H54 (cell line): ENCODE results near the gene SPCS2.

Source experiments
- DNase-seq: peaks from one replicate; pipeline ENCODE4 v3.0.0; 2011; ENCODE audit warnings: low spot score, mixed read lengths; ENCODE audit not compliant: insufficient read length
- FAIRE-seq: peaks from 3 replicates; lab custom pipeline; 2011; peaks lifted over from hg19 to GRCh38; lab: Jason Lieb, UNC
- POLR2A ChIP-seq: IDR thresholded peaks from 2 replicates; pipeline ENCODE4 v1.6.1; 2011; ENCODE audit warnings: low read depth, mild to moderate bottlenecking, low read length

Gene SPCS2

GRCh38 chr11:74935285-74935684 is 13.8 kb upstream of the SPCS2 start:
- TF ChIP-seq POLR2A: no peak

GRCh38 chr11:74936087-74936486 is 13.0 kb upstream of the SPCS2 start:
- FAIRE-seq (no peak), DNase-seq (no peak)
- TF ChIP-seq POLR2A: no peak

More at GRCh38 chr11:74935285-74935684, 13.8 kb upstream of the SPCS2 start:
- no peak for DNase-seq
- FAIRE-seq: no peak

- no peak for FAIRE-seq
- no peak for TF ChIP-seq POLR2A
- DNase-seq: no peak
Observed at GRCh38 chr11:74936976-74937375, 12.1 kb upstream of the SPCS2 start.

- TF ChIP-seq POLR2A: no peak
- no peak for FAIRE-seq
- DNase-seq: no peak
Observed at GRCh38 chr11:74937696-74938475, 11.2 kb upstream of the SPCS2 start.

GRCh38 chr11:74941492-74941891 is 7.6 kb upstream of the SPCS2 start:
- no peak for FAIRE-seq
- no peak for DNase-seq
- no peak for TF ChIP-seq POLR2A

- no peak for TF ChIP-seq POLR2A
- no peak for FAIRE-seq
- no peak for DNase-seq
Observed at GRCh38 chr11:74942073-74942759, 6.8 kb upstream of the SPCS2 start.

- DNase-seq: no peak
- TF ChIP-seq POLR2A: no peak
- FAIRE-seq: no peak
Observed at GRCh38 chr11:74948546-74948897, 544 bp upstream of the SPCS2 start.

- DNase-seq: no peak
- FAIRE-seq: no peak
Observed at GRCh38 chr11:74949753-74950137, 679 bp downstream of the SPCS2 start.

GRCh38 chr11:74950374-74950969 is 1.4 kb downstream of the SPCS2 start:
- FAIRE-seq: no peak
- no peak for DNase-seq
- TF ChIP-seq POLR2A: no peak

More at GRCh38 chr11:74949753-74950137, 679 bp downstream of the SPCS2 start:
- no peak for TF ChIP-seq POLR2A

GRCh38 chr11:74951226-74951625 is 2.2 kb downstream of the SPCS2 start:
- FAIRE-seq (no peak), DNase-seq (no peak)
- TF ChIP-seq POLR2A: no peak

- DNase-seq (no peak), FAIRE-seq (no peak)
Observed at GRCh38 chr11:74952752-74953151, 3.7 kb downstream of the SPCS2 start.

GRCh38 chr11:74953451-74953850 is 4.4 kb downstream of the SPCS2 start:
- no peak for TF ChIP-seq POLR2A
- no peak for FAIRE-seq
- DNase-seq: no peak

More at GRCh38 chr11:74952752-74953151, 3.7 kb downstream of the SPCS2 start:
- TF ChIP-seq POLR2A: no peak

- FAIRE-seq (no peak), DNase-seq (no peak)
- TF ChIP-seq POLR2A: no peak
Observed at GRCh38 chr11:74954199-74954598, 5.1 kb downstream of the SPCS2 start.

- no peak for DNase-seq
- no peak for FAIRE-seq
- TF ChIP-seq POLR2A: no peak
Observed at GRCh38 chr11:74956397-74957015, 7.4 kb downstream of the SPCS2 start.
